ENCODE measurements around the gene RHOT1. TPM values are rescaled to one million over a fixed set of nuclear protein-coding genes. Genes with fewer than 3 reads are reported as not detected.

Gene RHOT1
- total RNA-seq, 1 experiment from 2014 or later: 24.4 TPM

GRCh38 chr17:32116937-32117336 is 25.4 kb upstream of the RHOT1 start:
- Histone ChIP-seq H4K8ac (replicated peaks; ENCODE audit: insufficient read length, low read depth, low read length) (no peak overlapping the region), H3K79me2 (ENCODE audit: insufficient read depth, low read length) (no peaks in the 10 kb centered on the region), H3K23ac (ENCODE audit: insufficient read length, low read depth, low read length) (no peak overlapping the region), H3K4me1 (ENCODE audit: insufficient read depth, low read length) (no peaks in the 10 kb centered on the region), H3K56ac (ENCODE audit: insufficient read length, low read depth, low read length) (no peak overlapping the region), H3K4me2 (ENCODE audit: insufficient read depth, insufficient read length, low read length) (no peak overlapping the region), H2AK5ac (ENCODE audit: insufficient read length, low read length) (no peak overlapping the region), H2BK15ac (ENCODE audit: low read depth, low read length) (no peak overlapping the region), H3K4ac (ENCODE audit: low read depth, low read length) (no peak overlapping the region), H2BK5ac (ENCODE audit: insufficient read length, low read length) (no peak overlapping the region), H2AFZ (ENCODE audit: low read length) (no peak overlapping the region), H3K23me2 (ENCODE audit: insufficient read length, low read depth, low read length, poor library complexity, severe bottlenecking) (no peaks in the 10 kb centered on the region), H3K9me3 (ENCODE audit: control insufficient read depth, low read depth, low read length) (no peaks in the 10 kb centered on the region), H4K20me1 (ENCODE audit: control insufficient read depth, insufficient read depth, insufficient read length) (no peaks in the 10 kb centered on the region), H3K27me3 (ENCODE audit: insufficient read depth, low read length) (no peaks in the 10 kb centered on the region), H2BK12ac (ENCODE audit: insufficient read length, low read depth, low read length) (no peak overlapping the region), H4K5ac (ENCODE audit: insufficient read length, low read depth, low read length) (no peak overlapping the region), H3K18ac (ENCODE audit: insufficient read length, low read depth, low read length) (no peak overlapping the region), H3K27ac (ENCODE audit: insufficient read length, low read depth, low read length) (no peak overlapping the region), H2BK120ac (ENCODE audit: low read depth, low read length, poor library complexity, severe bottlenecking) (no peak overlapping the region), H3T11ph (ENCODE audit: low read length) (no peak overlapping the region), H4K91ac (ENCODE audit: insufficient read length, low read depth, low read length) (no peak overlapping the region), H2BK20ac (ENCODE audit: low read depth, low read length, poor library complexity, severe bottlenecking) (no peak overlapping the region), H3K9ac (ENCODE audit: extremely low read depth, insufficient read length, low read length) (no peak overlapping the region), H3K14ac (ENCODE audit: insufficient read depth, low read length) (no peak overlapping the region), H3K79me1 (ENCODE audit: insufficient read depth, low read depth, low read length, poor library complexity, severe bottlenecking) (no peaks in the 10 kb centered on the region)
- H3K27me3 Mint-ChIP-seq (ENCODE audit: low read depth): no peaks in the 10 kb centered on the region; the same call in 1 of the 2 replicates
- H3K9me3 Mint-ChIP-seq: no peaks in the 10 kb centered on the region
- peak overlapping the region in 1 of 3 experiments; percentile 59; a peak in 1 of 7 replicates for H3K27ac Mint-ChIP-seq
- WGBS (ENCODE audit: extremely low coverage, insufficient read length, low lambda C conversion rate): no CpG with 5 or more reads among the region's 2 CpGs
- no peak for DNase-seq
- peaks cover 17 to 23% of the 10 kb centered on the region in 2 experiments for H3K4me1 Mint-ChIP-seq
- no peak for TF ChIP-seq CTCF (conservative IDR thresholded peaks at IDR 0.05)
- no peak overlapping the region for H3K4me3 Mint-ChIP-seq
- no peaks in the 10 kb centered on the region for H3K36me3 Mint-ChIP-seq (ENCODE audit: insufficient read depth in 1 of 3, low read depth in 3 of 3)

All from H9 (cell line).